Stimulated activated CD8-positive, alpha-beta memory T cell treated with anti-CD3 and anti-CD28 coated beads, Interleukin-7, amount 100 ng/mL, for 4 hours (primary cell): ENCODE results near the gene SLC27A3.
"Not testable (repeated sequence)": the region's sequence is repeated elsewhere in the genome, so short reads cannot be mapped to it uniquely, and the experiment has no call there.

Experiments used
- DNase-seq, 2 donors: peaks; one replicate each; pipeline ENCODE4 v3.0.0-alpha.2; 2020; ENCODE audit warnings: low read depth in 2 of 2

The SLC27A3 gene

DNA sequence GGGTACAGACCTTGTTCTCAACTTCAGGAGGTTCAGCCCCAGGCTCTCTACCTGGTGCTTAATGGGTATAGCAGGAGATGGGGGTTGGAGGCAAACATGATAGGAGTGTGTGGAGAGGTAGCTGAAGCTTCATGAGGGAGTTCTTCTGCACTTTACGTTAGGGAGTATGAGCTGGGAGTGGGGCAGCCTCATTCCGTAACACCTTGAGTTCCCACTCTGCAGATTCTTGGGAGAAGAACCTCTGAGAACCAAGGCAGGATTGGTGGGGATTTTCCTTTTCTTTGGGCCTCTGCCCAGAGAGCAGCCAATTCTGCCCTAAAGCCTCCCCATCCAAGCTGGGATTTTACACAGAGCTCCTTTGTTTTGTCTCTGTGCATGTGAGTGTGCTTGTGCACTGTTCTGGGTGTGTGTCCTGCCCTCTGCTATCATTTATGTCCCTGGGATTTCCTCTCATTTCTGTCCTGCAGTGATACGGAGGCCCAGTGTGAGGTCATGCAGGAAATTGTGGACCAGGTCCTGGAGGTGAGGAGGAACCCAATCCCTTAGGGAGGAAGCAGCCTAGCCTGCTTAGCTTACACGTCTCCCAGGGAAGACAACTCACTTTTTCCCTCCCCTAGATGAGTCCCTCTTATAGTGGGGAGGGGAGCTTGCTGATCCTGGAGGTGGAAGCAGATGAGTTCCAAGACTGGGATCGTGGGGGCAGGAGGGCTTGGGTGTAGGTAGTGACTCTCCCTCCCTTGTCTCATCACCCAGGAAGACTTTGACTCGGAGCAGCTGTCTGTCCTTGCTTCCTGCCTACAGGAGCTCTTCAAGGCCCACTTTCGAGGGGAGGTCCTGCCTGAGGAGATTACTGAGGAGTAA, 11.6 kb upstream of the SLC27A3 start:
- DNase-seq, result no peak

DNA sequence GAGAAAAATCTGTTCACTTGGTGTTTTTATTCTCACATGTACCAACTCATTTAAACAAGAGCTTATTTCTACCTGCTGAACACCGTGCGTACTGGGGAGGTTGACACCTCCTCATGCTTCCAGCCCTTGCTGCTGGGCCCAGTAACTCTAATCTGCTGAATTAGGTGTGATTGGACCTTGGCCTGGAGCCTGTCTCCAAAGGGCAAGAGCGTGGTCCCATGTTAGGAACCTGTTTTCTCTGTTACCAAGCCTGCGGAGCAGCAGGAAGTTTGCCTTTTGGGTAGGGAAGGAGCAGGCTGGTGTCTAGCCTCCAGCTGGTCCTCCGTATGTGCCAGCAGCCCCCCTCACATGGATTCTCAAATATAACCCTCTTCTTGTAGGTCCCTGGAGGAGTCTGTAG, 10.9 kb upstream of the SLC27A3 start:
- DNase-seq, result no peak

DNA sequence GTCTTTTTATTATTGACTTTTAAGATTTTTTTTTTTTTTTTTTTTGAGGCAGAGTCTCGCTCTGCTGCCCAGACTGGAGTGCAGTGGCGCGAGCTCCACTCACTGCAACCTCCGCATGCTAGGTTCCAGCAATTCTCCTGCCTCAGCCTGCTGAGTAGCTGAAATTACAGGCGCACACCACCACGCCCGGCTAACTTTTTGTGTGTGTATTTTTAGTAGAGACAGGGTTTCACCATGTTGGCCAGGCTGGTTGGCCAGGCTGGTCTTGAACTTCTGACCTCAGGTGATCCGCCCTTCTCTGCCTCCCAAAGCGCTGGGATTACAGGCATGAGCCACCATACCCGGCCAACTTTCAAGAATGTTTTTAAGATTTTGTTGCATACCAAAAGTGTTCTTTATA, 8.5 kb upstream of the SLC27A3 start:
- not testable (repeated sequence) for DNase-seq

DNA sequence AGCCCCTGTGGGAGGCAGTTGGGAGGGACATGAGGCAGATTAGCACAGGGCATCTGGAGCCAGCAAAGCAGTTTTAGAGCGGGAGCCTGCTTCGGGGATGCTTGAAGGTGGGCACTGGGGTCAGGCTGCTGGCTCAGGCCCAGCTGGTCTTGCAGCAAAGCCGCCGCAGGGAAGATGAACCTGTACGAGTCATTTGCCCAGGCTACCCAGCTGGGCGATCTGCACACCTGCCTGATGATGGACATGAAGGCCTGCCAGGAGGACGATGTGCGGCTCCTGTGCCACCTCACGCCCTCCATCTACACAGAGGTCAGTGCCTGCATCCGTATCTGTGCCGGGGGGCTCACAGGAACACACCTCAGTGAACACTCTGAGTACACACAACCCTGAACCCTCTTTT, 7.7 kb upstream of the SLC27A3 start:
- DNase-seq, result no peak

DNA sequence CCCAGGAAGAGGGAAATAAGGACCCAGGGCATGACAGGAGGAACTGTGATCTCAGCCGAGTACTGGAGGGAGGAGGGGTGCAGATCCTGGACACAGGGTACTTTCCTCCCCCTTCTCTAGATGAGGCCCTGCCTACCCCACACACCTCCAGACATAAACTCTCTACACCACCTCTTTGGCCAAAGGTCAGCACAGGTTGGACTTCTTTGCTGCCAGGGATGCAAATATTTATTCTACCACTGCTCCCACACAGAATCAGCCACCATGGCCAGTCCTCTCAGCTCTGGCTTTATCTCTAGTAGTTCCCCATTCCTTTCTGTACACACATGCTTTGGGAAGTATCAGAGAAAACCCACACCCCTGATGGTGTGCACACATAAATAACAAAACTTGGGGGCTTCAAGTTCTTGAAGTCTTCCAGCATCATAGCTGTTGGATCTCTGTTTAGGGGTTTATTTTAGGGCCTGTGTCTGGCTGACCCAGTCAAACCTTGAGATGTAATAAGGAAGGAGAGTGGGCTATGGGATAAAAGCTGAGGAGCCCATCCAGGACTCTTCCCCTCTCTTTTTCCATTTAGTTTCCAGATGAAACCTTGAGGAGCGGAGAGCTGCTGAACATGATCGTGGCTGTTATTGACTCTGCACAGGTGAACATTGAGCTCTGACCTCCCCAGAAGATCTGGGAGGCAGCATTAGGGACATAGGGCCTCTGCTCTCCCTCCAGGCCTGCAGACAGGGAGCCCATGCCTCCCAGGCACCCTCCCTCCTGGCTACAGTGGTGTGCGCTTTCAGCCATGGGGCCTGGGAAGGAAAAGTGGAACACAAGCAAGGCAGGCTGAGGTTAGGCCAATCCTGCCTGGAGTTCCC, 6.7 kb upstream of the SLC27A3 start:
- DNase-seq, result no peak

DNA sequence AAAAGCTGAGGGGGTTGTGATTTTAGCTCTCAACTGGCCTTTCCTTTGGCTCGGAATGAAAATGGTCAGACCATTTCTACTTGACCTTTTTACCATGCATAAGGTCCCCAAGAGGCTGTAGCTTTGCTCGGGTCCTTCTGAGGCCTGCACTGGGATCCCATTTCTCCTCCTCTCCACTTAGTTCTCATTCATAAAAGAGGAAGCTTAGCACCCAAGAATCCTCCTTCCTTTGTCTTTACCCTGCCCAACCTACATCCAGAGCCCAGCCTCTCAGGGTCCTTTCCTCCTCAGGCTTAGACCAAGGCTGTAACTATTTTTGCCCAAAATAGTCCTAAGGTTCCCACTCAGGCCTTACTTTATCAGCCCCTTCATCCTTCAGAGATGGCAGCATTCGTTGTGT, 6.0 kb upstream of the SLC27A3 start:
- no peak for DNase-seq

DNA sequence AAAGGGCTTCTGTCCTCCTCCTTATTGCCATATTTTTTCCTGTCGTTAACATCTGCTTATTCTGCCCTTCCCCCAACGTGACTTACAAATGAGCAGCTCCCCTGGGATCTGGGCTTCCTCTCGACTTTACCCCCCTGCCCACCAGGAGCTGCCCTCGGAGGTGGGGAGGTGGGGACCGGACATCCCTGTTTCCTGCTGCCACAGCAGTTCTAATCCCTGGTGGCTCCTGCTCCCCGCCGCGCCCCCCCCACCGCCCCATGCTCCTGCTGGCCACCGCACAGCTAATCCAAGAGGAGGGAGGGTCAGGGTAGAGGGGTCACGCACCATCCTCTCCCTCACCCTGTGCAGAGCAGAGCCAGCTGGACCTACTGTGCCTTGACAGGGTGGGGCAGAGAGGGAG, 4.4 kb upstream of the SLC27A3 start:
- no peak for DNase-seq

DNA sequence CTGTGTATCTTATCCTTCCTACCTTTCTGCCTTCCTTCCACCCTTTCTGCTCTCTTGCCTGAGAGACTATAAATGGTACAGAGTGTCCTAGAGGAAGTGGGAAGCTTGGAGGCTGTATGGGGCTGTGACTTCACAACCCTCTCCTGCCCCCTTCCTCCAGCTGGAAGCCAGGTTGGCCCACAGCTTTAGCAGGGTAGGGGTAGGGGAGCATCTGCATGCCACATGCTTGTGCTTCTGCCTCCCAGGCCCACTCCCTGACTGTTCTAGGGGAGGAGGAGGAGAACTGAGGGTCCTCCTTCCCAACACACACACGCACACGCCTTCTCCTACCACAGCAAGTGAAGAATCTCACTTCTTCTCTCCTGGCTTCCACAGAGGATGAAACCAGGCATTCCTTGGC, 3.9 kb upstream of the SLC27A3 start:
- DNase-seq, result no peak

DNA sequence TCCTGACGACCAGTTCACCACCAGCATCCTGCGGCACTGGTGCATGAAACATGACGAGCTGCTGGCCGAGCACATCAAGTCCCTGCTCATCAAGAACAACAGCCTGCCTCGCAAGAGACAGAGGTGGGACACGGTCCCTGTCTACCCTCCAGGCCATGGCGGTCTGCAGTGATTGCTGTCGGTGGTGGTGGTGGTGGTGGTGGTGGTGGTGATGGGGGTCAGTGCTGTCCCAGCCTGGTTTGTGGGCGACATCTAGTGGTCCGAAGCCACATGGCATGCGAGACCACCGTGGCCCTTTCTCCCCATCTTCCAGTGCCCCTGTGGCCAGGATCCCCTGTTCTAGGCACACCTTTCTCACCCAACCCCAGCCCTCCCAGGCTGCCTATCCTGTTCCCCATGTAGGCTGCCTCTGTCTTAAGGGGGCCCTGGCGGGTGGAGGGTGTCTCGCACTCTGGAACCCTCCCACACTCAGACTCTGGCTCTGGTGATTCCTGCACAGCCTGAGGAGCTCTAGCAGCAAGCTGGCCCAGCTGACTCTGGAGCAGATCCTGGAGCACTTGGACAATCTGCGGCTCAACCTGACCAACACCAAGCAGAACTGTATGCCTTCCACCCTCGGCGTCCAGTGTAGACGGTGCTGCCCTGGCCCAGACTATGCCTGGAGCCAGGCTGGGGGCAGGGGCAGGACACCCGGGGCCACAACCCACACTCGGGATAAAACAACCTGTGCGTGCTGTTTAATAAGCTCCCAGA, 3.2 kb upstream of the SLC27A3 start:
- no peak for DNase-seq

DNA sequence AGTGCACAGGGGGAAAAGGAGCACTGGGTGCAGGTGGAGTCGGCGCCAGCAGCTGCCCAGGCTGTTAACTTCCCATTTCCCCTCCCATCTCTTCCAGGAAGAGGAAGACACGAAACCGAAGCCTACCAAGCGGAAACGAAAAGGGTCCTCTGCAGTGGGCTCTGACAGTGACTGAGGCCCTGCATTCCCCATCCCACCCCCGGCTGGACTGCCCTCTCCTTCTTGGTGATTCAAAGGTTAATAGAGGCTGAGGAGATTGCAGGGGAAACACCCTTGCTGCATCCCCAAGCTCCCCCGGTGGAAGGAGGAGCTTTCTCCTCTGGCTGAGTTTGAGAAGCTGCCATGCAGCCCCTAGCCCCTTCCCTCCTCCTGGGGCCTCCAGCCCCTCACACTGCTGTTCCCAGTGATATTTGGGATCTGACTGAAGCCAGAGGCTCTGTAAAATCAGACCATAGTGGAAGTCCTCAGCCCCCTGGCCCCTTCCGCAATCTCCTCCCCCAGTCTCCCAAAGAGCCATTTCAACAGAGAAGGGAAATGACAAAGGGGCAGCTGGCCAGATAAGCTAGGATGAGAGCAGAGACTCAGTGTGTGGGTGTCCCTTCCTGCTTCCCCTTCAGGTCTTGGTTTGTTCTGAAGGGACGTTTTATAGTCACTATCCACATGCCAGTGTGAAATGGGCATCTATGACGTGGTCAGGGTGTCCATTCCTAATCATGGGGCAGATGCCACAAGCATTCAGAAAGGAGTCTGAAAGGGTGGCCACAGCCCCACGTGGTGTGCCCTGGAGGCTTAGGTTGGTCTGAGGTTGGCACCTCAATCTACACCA, 1.9 kb upstream of the SLC27A3 start:
- no peak for DNase-seq

DNA sequence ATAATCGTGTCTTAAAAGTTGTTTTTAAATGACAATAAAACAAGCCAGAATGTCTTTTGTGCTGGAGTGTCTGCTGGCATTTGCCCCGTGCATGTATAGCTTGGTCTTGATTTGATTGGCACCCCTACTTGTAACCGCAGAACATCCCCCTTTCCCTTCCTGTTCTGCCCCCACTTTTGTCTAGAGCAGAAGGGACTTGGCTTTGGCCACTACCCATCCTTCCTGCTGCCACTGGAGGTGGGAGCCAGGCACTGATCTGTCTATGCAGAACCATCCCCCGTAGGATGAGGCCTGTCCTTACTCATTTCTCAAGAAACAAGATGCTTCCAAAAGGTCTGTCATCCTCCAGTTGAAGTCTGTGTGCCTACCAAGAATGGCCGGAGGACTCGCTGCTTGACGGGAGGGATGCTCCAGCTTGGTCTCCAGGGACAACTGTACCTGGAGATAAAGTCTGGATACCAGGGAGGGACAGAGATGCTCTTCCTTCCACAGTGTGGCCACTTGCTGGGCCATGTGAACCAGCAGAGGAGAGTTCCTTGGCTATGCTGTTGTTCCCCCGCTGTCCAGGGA, 1.1 kb upstream of the SLC27A3 start:
- no peak for DNase-seq

DNA sequence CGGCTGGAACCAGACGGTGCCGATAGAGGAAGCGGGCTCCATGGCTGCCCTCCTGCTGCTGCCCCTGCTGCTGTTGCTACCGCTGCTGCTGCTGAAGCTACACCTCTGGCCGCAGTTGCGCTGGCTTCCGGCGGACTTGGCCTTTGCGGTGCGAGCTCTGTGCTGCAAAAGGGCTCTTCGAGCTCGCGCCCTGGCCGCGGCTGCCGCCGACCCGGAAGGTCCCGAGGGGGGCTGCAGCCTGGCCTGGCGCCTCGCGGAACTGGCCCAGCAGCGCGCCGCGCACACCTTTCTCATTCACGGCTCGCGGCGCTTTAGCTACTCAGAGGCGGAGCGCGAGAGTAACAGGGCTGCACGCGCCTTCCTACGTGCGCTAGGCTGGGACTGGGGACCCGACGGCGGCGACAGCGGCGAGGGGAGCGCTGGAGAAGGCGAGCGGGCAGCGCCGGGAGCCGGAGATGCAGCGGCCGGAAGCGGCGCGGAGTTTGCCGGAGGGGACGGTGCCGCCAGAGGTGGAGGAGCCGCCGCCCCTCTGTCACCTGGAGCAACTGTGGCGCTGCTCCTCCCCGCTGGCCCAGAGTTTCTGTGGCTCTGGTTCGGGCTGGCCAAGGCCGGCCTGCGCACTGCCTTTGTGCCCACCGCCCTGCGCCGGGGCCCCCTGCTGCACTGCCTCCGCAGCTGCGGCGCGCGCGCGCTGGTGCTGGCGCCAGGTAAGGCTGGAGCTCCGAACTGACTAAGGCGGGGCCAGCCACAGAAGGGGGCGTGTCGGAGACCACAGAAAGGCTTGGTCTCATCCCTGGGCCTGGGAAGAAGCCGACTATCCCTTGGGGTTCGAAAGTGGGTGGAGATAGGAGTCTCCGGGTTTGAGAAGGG, 486 bp downstream of the SLC27A3 start:
- DNase-seq, result peak in 1 of 2 donors; percentile 56

DNA sequence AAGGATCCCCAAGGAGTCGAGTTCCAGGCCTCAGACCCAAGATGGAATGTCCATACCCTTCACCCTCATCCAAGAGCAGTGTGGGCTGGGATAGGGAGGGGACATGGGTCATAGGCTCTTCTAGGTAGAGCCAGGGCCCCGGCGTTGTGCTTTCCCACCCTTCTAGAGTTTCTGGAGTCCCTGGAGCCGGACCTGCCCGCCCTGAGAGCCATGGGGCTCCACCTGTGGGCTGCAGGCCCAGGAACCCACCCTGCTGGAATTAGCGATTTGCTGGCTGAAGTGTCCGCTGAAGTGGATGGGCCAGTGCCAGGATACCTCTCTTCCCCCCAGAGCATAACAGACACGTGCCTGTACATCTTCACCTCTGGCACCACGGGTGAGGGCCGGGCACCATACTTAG, 1.1 kb downstream of the SLC27A3 start:
- no peak for DNase-seq

DNA sequence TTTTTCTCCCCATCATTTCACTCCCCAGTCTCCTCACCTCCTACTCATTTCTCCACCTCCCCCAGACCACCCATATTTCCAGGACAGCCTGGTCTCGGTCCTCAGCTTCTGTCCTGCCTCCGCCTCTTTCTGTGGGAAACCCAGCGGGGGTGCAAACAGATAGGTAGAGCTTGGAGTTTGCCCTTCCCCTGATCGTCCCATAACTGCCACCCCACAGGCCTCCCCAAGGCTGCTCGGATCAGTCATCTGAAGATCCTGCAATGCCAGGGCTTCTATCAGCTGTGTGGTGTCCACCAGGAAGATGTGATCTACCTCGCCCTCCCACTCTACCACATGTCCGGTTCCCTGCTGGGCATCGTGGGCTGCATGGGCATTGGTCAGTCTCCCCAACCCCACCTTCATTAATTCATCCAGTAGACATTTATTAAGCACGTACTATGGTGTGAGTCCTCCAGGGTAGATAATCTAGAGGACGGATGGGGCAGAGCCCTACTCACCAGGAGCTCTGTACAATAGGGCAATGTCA, 1.7 kb downstream of the SLC27A3 start:
- no peak for DNase-seq

DNA sequence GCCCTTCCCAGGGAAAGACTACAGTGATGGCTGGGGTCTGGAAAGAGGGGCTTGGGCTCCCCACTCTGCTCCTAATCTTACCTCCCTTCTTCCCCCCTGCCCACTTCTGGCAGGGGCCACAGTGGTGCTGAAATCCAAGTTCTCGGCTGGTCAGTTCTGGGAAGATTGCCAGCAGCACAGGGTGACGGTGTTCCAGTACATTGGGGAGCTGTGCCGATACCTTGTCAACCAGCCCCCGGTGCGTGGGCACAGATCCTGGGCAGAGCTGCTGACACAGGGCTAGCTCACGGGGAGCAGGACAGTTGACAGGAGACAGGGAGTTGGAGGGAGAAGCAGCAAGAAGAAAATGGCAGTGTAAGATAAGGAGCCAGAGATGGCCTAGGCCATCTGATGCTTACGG, 2.4 kb downstream of the SLC27A3 start:
- no peak for DNase-seq

DNA sequence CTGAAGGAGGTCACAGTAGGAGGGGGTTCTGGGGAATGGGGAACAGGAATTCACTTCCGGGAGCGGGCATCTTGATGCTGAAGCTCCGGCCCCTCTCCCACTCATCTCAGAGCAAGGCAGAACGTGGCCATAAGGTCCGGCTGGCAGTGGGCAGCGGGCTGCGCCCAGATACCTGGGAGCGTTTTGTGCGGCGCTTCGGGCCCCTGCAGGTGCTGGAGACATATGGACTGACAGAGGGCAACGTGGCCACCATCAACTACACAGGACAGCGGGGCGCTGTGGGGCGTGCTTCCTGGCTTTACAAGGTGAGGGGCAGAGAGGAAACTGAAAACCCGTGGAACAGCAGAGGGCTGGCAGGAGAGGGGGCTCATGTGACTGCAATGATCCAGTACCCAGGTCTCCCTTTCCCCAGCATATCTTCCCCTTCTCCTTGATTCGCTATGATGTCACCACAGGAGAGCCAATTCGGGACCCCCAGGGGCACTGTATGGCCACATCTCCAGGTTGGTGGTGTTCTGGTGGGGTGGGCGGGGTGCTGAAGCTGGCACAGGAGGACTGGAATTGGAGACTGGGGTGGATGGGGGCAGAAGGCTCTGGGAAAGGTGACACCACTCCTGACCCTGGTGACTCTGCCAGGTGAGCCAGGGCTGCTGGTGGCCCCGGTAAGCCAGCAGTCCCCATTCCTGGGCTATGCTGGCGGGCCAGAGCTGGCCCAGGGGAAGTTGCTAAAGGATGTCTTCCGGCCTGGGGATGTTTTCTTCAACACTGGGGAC, 3.0 kb downstream of the SLC27A3 start:
- DNase-seq, result no peak

DNA sequence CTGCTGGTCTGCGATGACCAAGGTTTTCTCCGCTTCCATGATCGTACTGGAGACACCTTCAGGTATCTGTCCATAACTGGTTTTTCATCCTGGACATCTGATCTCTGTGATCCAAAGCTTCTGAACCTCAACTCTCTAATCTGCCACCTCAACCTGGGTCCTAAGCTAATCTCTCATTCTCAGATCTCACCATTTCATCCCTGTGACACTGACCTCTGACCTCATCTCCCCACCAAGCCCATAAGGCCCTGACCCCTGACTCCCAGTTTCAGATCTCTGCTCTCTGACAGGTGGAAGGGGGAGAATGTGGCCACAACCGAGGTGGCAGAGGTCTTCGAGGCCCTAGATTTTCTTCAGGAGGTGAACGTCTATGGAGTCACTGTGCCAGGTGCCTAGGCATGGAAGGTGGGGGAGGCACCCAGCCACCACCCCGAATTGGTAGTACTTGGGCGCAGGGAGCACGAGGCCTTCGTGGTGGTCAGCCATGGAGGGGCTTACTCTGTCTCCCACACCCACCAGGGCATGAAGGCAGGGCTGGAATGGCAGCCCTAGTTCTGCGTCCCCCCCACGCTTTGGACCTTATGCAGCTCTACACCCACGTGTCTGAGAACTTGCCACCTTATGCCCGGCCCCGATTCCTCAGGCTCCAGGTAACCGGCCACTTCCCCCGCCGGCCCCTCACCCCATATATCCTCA, 3.8 kb downstream of the SLC27A3 start:
- no peak for DNase-seq

DNA sequence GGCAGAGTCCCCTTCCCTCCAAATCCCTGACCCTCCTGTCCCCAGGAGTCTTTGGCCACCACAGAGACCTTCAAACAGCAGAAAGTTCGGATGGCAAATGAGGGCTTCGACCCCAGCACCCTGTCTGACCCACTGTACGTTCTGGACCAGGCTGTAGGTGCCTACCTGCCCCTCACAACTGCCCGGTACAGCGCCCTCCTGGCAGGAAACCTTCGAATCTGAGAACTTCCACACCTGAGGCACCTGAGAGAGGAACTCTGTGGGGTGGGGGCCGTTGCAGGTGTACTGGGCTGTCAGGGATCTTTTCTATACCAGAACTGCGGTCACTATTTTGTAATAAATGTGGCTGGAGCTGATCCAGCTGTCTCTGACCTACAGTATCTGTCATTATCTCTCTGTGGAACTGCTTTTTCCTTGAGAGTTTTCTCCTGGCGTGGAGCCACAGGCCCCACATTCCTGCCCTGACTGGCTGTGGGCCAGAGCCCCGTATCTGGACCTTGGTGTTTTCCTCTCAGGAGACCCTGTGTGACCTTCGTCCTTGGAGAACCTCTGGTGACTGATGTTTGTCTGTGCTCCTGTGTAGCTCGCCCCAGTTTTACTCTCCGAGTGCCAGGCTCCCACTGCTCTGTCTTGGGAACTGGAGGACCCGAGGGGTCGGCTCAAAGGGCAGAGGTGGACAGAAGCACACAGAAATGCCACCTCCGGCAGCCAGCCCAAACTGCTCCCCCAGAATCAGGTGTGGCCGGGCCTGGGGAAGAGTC, 4.8 kb downstream of the SLC27A3 start:
- DNase-seq, result no peak
